ENCODE data around the gene ENTPD2. TPM values are rescaled to one million over a fixed set of nuclear protein-coding genes. Genes with fewer than 3 reads are reported as not detected.

Gene ENTPD2
- 0.46 TPM in 1 of 2 replicates, not detected in the other for total RNA-seq
- long read RNA-seq = 0 reads

- no peaks in the 10 kb centered on the region for H3K9me3 Mint-ChIP-seq (ENCODE audit: unreplicated experiment)
- H3K36me3 Mint-ChIP-seq (ENCODE audit: unreplicated experiment) = no peaks in the 10 kb centered on the region
- H3K27me3 Mint-ChIP-seq (ENCODE audit: unreplicated experiment) = peaks cover 11% of the 10 kb centered on the region
- TF ChIP-seq, protein P1, sequence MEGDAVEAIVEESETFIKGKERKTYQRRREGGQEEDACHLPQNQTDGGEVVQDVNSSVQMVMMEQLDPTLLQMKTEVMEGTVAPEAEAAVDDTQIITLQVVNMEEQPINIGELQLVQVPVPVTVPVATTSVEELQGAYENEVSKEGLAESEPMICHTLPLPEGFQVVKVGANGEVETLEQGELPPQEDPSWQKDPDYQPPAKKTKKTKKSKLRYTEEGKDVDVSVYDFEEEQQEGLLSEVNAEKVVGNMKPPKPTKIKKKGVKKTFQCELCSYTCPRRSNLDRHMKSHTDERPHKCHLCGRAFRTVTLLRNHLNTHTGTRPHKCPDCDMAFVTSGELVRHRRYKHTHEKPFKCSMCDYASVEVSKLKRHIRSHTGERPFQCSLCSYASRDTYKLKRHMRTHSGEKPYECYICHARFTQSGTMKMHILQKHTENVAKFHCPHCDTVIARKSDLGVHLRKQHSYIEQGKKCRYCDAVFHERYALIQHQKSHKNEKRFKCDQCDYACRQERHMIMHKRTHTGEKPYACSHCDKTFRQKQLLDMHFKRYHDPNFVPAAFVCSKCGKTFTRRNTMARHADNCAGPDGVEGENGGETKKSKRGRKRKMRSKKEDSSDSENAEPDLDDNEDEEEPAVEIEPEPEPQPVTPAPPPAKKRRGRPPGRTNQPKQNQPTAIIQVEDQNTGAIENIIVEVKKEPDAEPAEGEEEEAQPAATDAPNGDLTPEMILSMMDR (IDR thresholded peaks at IDR 0.05) = no peak
- H3K4me3 Mint-ChIP-seq (ENCODE audit: unreplicated experiment) = no peak within 1 kb of the TSS
- H3K4me1 Mint-ChIP-seq (ENCODE audit: unreplicated experiment) = peaks cover 26% of the 10 kb centered on the region
- no peak for DNase-seq (ENCODE audit: extremely low spot score, unreplicated experiment)
- H3K27ac Mint-ChIP-seq (ENCODE audit: unreplicated experiment) = no peak within 1 kb of the TSS
These were observed at the start of gene ENTPD2 for GRCh38 chr9:137053944-137054931. TSS of gene ENTPD2 (minus strand) at chr9:137054061. CDS start at chr9:137053997, 64 bp downstream.

DNA sequence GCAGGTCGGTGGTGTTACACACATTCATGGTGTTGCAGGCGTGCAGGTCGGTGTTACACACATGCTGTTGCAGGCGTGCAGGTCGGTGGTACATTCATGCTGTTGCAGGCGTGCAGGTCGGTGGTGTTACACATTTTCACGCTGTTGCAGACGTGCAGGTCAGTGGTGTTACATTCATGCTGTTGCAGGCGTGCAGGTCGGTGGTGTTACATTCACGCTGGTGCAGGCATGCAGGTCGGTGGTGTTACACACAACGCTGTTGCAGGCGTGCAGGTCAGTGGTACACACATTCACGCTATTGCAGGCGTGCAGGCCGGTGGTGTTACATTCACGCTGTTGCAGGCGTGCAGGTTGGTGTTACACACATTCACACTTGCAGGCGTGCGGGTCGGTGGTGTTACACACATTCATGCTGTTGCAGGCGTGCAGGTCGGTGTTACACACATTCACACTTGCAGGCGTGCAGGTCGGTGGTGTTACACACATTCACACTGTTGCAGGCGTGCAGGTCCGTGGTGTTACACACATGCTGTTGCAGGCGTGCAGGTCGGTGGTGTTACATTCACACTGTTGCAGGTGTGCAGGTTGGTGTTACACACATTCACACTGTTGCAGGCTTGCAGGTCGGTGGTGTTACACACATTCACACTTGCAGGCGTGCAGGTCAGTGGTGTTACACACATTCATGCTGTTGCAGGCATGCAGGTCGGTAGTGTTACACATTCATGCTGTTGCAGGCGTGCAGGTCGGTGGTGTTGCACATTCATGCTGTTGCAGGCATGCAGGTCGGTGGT, 49.5 kb upstream of the ENTPD2 start:
- TF ChIP-seq, protein P1 (IDR thresholded peaks at IDR 0.05) = no peak
- DNase-seq (ENCODE audit: extremely low spot score, unreplicated experiment) = no peak
- H3K9me3 Mint-ChIP-seq (ENCODE audit: unreplicated experiment) = no peaks in the 10 kb centered on the region
- H3K27me3 Mint-ChIP-seq (ENCODE audit: unreplicated experiment) = no peaks in the 10 kb centered on the region
- H3K27ac Mint-ChIP-seq (ENCODE audit: unreplicated experiment) = no peak overlapping the region
- no peaks in the 10 kb centered on the region for H3K4me1 Mint-ChIP-seq (ENCODE audit: unreplicated experiment)
- H3K36me3 Mint-ChIP-seq (ENCODE audit: unreplicated experiment) = peaks cover 18% of the 10 kb centered on the region
- H3K4me3 Mint-ChIP-seq (ENCODE audit: unreplicated experiment) = no peak overlapping the region

- Mint-ChIP-seq H3K27ac (ENCODE audit: unreplicated experiment) (no peak overlapping the region), H3K27me3 (ENCODE audit: unreplicated experiment) (no peaks in the 10 kb centered on the region), H3K9me3 (ENCODE audit: unreplicated experiment) (no peaks in the 10 kb centered on the region), H3K4me3 (ENCODE audit: unreplicated experiment) (no peak overlapping the region), H3K36me3 (ENCODE audit: unreplicated experiment) (peaks cover 26% of the 10 kb centered on the region), H3K4me1 (ENCODE audit: unreplicated experiment) (no peaks in the 10 kb centered on the region)
- TF ChIP-seq, protein P1 (IDR thresholded peaks at IDR 0.05) = no peak
- no peak for DNase-seq (ENCODE audit: extremely low spot score, unreplicated experiment)
These were observed 45.4 kb upstream of the ENTPD2 start for GRCh38 chr9:137099231-137099630.

DNA sequence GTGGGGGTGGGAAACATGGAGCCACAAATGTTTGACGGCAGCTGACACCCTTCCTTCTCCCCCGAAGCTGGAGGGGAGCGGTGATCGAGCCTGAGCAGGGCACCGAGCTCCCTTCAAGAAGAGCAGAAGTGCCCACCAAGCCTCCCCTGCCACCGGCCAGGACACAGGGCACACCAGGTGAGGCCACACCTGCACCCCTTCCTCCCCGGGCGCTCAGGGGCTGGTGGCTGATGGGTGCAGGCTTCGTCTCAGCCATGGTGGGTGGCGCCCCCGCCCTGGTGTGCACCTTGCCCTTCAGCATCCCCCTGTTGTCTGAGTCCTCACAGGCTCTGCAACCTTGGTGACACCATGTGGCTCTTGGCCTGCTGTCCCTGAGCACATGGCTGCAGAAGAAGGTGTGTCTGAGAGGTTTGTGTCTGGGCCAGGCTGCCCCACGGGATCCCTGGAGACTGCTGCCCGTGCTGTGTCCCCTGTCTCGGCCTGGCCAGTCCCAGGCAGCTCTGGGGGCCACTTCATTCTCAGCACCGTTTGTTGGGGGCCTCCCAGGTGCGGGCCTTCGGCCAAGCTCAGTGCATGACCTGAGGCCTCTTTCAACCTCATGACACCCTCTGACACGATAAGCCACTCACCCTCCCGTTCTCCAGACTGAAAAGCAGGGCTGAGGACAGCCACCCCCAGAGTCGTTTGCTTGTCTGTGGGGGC, 44.1 kb upstream of the ENTPD2 start:
- peaks cover 31% of the 10 kb centered on the region for H3K36me3 Mint-ChIP-seq (ENCODE audit: unreplicated experiment)
- no peaks in the 10 kb centered on the region for H3K4me1 Mint-ChIP-seq (ENCODE audit: unreplicated experiment)
- H3K4me3 Mint-ChIP-seq (ENCODE audit: unreplicated experiment) = no peak overlapping the region
- no peaks in the 10 kb centered on the region for H3K27me3 Mint-ChIP-seq (ENCODE audit: unreplicated experiment)
- TF ChIP-seq, protein P1 (IDR thresholded peaks at IDR 0.05) = no peak
- DNase-seq (ENCODE audit: extremely low spot score, unreplicated experiment) = no peak
- H3K9me3 Mint-ChIP-seq (ENCODE audit: unreplicated experiment) = no peaks in the 10 kb centered on the region
- no peak overlapping the region for H3K27ac Mint-ChIP-seq (ENCODE audit: unreplicated experiment)

Measured in osteocyte (in vitro differentiated cells).